HG02571 (cell line): ENCODE measurements around the gene FAM114A2.
"Not testable (repeated sequence)": the region's sequence is repeated elsewhere in the genome, so short reads cannot be mapped to it uniquely, and the experiment has no call there.

Experiments used
- ATAC-seq: cut with Tn5 transposase; IDR thresholded peaks from one replicate; pipeline ENCODE4 v1.9.1; 2021; ENCODE audit warnings: mild to moderate bottlenecking, moderate library complexity; ENCODE audit not compliant: unreplicated experiment

The FAM114A2 gene

GRCh38 chr5:154038707-154039457 is at the start of gene FAM114A2, which contains the start of gene MFAP3:
FAM114A2 (minus strand) TSS chr5:154038910; CDS start chr5:154034953, 3,957 bp downstream.
MFAP3 (plus strand) TSS chr5:154038967; CDS start chr5:154049723, 10,756 bp downstream.
- peak; percentile 97 for ATAC-seq

GRCh38 chr5:154087260-154087659 is 48.5 kb upstream of the FAM114A2 start:
- ATAC-seq = no peak

- no peak for ATAC-seq
Observed at GRCh38 chr5:154086641-154087040, 47.9 kb upstream of the FAM114A2 start.

- no peak for ATAC-seq
Observed at GRCh38 chr5:154086146-154086545, 47.4 kb upstream of the FAM114A2 start.

GRCh38 chr5:154084062-154084639 is 45.4 kb upstream of the FAM114A2 start:
- ATAC-seq = no peak

- no peak for ATAC-seq
Observed at GRCh38 chr5:154081246-154081645, 42.5 kb upstream of the FAM114A2 start.

- ATAC-seq = no peak
Observed at GRCh38 chr5:154078272-154078671, 39.6 kb upstream of the FAM114A2 start.

GRCh38 chr5:154077696-154078095 is 39.0 kb upstream of the FAM114A2 start:
- no peak for ATAC-seq

- ATAC-seq = no peak
Observed at GRCh38 chr5:154076240-154076922, 37.7 kb upstream of the FAM114A2 start.

- peak; percentile 92 for ATAC-seq
Observed at GRCh38 chr5:154072414-154073171, 33.9 kb upstream of the FAM114A2 start.

GRCh38 chr5:154071799-154072413 is 33.2 kb upstream of the FAM114A2 start:
- no peak for ATAC-seq

GRCh38 chr5:154069854-154070253 is 31.1 kb upstream of the FAM114A2 start:
- ATAC-seq = not testable (repeated sequence)

- no peak for ATAC-seq
Observed at GRCh38 chr5:154065971-154066370, 27.3 kb upstream of the FAM114A2 start.

- ATAC-seq = no peak
Observed at GRCh38 chr5:154063372-154063771, 24.7 kb upstream of the FAM114A2 start.

GRCh38 chr5:154060606-154061005 is 21.9 kb upstream of the FAM114A2 start:
- ATAC-seq = no peak

GRCh38 chr5:154059583-154059982 is 20.9 kb upstream of the FAM114A2 start:
- ATAC-seq = no peak

GRCh38 chr5:154059039-154059430 is 20.3 kb upstream of the FAM114A2 start:
- peak; percentile 40 for ATAC-seq

- peak; percentile 60 for ATAC-seq
Observed at GRCh38 chr5:154058055-154059038, 19.6 kb upstream of the FAM114A2 start.

- ATAC-seq = no peak
Observed at GRCh38 chr5:154055201-154055600, 16.5 kb upstream of the FAM114A2 start.
